IMR-90 (cell line): ENCODE measurements around the gene NDUFB10. TPM values are rescaled to one million over a fixed set of nuclear protein-coding genes. Genes with fewer than 3 reads are reported as not detected.

Experiments
- ATAC-seq: fragments of 200-7000 bp; cut with Tn5 transposase; 2 replicates; pipeline ENCODE4 v1.9.1; 2020; ENCODE audit warnings: low read depth, mild to moderate bottlenecking, moderate library complexity
- BruUV-seq: library from RNA; stranded (reverse); fragments of 400-500 nt; replicated peaks from 2 replicates; lab custom pipeline; 2021; lab: Mats Ljungman, UMichigan
- CTCF ChIA-PET: fragments of 300-600 bp; formaldehyde crosslinking; extraction: SDS; loops from one replicate; lab custom pipeline; 2021; ENCODE audit warnings: antibody characterized with exemption; lab: Yijun Ruan, JAX
- POLR2A ChIA-PET: fragments of 300-600 bp; sonication (Branson Sonifier 250); formaldehyde crosslinking; loops from one replicate; lab custom pipeline; 2022; ENCODE audit warnings: antibody characterized with exemption; ENCODE audit not compliant: unreplicated experiment; lab: Charles Lee
- DNase-seq: peaks from one replicate; pipeline ENCODE4 v3.0.0; 2013
- H2AFZ ChIP-seq: replicated peaks from 2 replicates; pipeline ENCODE3; 2013; ENCODE audit warnings: low read length, mild to moderate bottlenecking; ENCODE audit not compliant: poor library complexity
- H2AK5ac ChIP-seq: 2 replicates; pipeline ENCODE4 v1.6.1; 2013; ENCODE audit warnings: low read depth, low read length, inconsistent platforms
- H2AK9ac ChIP-seq: replicated peaks from 2 replicates; pipeline ENCODE3; 2013; ENCODE audit warnings: mild to moderate bottlenecking, low read depth, low read length, moderate library complexity; ENCODE audit not compliant: poor library complexity
- H2BK120ac ChIP-seq: 2 replicates; pipeline ENCODE4 v1.6.1; 2013; ENCODE audit warnings: low read depth, low read length, inconsistent platforms
- H2BK15ac ChIP-seq: 3 replicates; pipeline ENCODE4 v1.6.1; 2013; ENCODE audit warnings: low read depth, low read length, inconsistent platforms
- H2BK20ac ChIP-seq: 2 replicates; pipeline ENCODE4 v1.6.1; 2013; ENCODE audit warnings: low read depth, mild to moderate bottlenecking, inconsistent platforms, low read length, moderate library complexity
- H2BK5ac ChIP-seq: 2 replicates; pipeline ENCODE4 v1.6.1; 2013; ENCODE audit warnings: mild to moderate bottlenecking, low read depth, low read length, inconsistent platforms; ENCODE audit not compliant: poor library complexity, severe bottlenecking
- H3K14ac ChIP-seq: replicated peaks from 2 replicates; pipeline ENCODE4 v1.6.1; 2013; ENCODE audit warnings: low read depth, low read length, inconsistent platforms
- H3K18ac ChIP-seq: 2 replicates; pipeline ENCODE4 v1.6.1; 2013; ENCODE audit warnings: low read depth, low read length, control low read depth
- H3K23ac ChIP-seq: 2 replicates; pipeline ENCODE4 v1.6.1; 2013; ENCODE audit warnings: low read depth, low read length, inconsistent platforms
- H3K27ac ChIP-seq: 2 replicates; pipeline ENCODE4 v1.5.1; 2013; ENCODE audit warnings: mild to moderate bottlenecking, control low read depth, low read length; ENCODE audit not compliant: insufficient read depth
- H3K27me3 ChIP-seq: 2 replicates; pipeline ENCODE4 v1.6.1; 2013; ENCODE audit warnings: low read length; ENCODE audit not compliant: control insufficient read depth, insufficient read depth
- H3K36me3 ChIP-seq: 2 replicates; pipeline ENCODE4 v1.6.1; 2013; ENCODE audit warnings: low read length, mixed read lengths; ENCODE audit not compliant: control insufficient read depth, insufficient read depth
- H3K4ac ChIP-seq: 2 replicates; pipeline ENCODE4 v1.6.1; 2013; ENCODE audit warnings: low read depth, low read length, inconsistent platforms
- H3K4me1 ChIP-seq: 2 replicates; pipeline ENCODE4 v1.6.1; 2013; ENCODE audit warnings: low read length, mixed read lengths; ENCODE audit not compliant: control insufficient read depth, insufficient read depth
- H3K4me2 ChIP-seq: 2 replicates; pipeline ENCODE4 v1.6.1; 2013; ENCODE audit warnings: low read depth, mild to moderate bottlenecking, control low read depth, low read length, moderate library complexity
- H3K4me3 ChIP-seq: 2 replicates; pipeline ENCODE4 v1.5.1; 2013; ENCODE audit warnings: low read depth, mild to moderate bottlenecking, control low read depth, low read length, moderate library complexity; ENCODE audit not compliant: insufficient read depth
- H3K56ac ChIP-seq: 2 replicates; pipeline ENCODE4 v1.6.1; 2013; ENCODE audit warnings: low read length, inconsistent platforms; ENCODE audit not compliant: insufficient read depth; ENCODE audit errors: extremely low read depth
- H3K79me1 ChIP-seq, 2 experiments: 2 replicates each; pipeline ENCODE4 v1.6.1; 2013; ENCODE audit warnings: low read length in 2 of 2, inconsistent platforms in 1 of 2, low read depth in 1 of 2
- H3K9ac ChIP-seq: 2 replicates; pipeline ENCODE4 v1.6.1; 2013; ENCODE audit warnings: low read depth, low read length, control low read depth
- H3K9me1 ChIP-seq: 2 replicates; pipeline ENCODE4 v1.6.1; 2013; ENCODE audit warnings: low read length, inconsistent platforms; ENCODE audit not compliant: insufficient read depth
- H3K9me3 ChIP-seq: 2 replicates; pipeline ENCODE4 v1.6.1; 2013; ENCODE audit warnings: low read length; ENCODE audit not compliant: control insufficient read depth, insufficient read depth
- H4K20me1 ChIP-seq: 2 replicates; pipeline ENCODE4 v1.6.1; 2013; ENCODE audit warnings: low read length, inconsistent platforms; ENCODE audit not compliant: insufficient read depth
- H4K5ac ChIP-seq: 2 replicates; pipeline ENCODE4 v1.6.1; 2013; ENCODE audit warnings: mild to moderate bottlenecking, low read depth, low read length, control low read depth
- H4K8ac ChIP-seq, 2 experiments: 2 replicates each; pipeline ENCODE4 v1.6.1; 2013; ENCODE audit warnings: low read depth in 2 of 2, low read length in 2 of 2, control low read depth in 1 of 2, inconsistent platforms in 1 of 2
- H4K91ac ChIP-seq: 2 replicates; pipeline ENCODE4 v1.6.1; 2013; ENCODE audit warnings: low read depth, low read length, inconsistent platforms; ENCODE audit not compliant: insufficient read depth
- FOS ChIP-seq: fragments of 150-350 bp; IDR thresholded peaks from 2 replicates; pipeline ENCODE4 v1.6.1; 2016; ENCODE audit warnings: low read depth, low read length
- MXI1 ChIP-seq: IDR thresholded peaks from 2 replicates; pipeline ENCODE4 v1.6.1; 2012; ENCODE audit warnings: low read depth, mild to moderate bottlenecking, low read length, moderate library complexity, borderline replicate concordance
- SMC3 ChIP-seq: fragments of 150-350 bp; IDR thresholded peaks from 2 replicates; pipeline ENCODE4 v1.6.1; 2016; ENCODE audit warnings: low read depth, mild to moderate bottlenecking, antibody characterized with exemption, low read length, moderate library complexity
- WGBS, 2 experiments: methylation state at CpG; one replicate each; pipeline versions ENCODE4 v1.1.5 to v1.1.7; 2013; ENCODE audit warnings: missing lambda C conversion rate in 2 of 2; ENCODE audit not compliant: insufficient read length in 1 of 2; ENCODE audit errors: extremely low coverage in 2 of 2; 5-methylcytosine and 5-hydroxymethylcytosine counted together
- dilution Hi-C: fragments of 300-500 bp; cut with HindIII; formaldehyde crosslinking; loops from one replicate; pipeline ENCODE4 v1.14.3; 2018; ENCODE audit warnings: low sequenced_read_pairs; ENCODE audit not compliant: unreplicated experiment
- in situ Hi-C: fragments of 300-500 bp; cut with MboI; formaldehyde crosslinking; loops from 3 replicates; pipeline ENCODE4 v1.14.3; 2019; ENCODE audit warnings: low sequenced_read_pairs, inconsistent platforms, mixed read lengths
- intact Hi-C: fragments of 100-400 bp; cut with micrococcal nuclease; formaldehyde crosslinking; loops from 2 replicates; pipeline ENCODE4 v1.10.0; 2022
- polyA plus RNA-seq, 3 experiments: library from polyadenylated mRNA; depleted of rRNA; stranded (reverse); fragments of >200 nt; gene quantifications; 2 replicates each; pipeline ENCODE4 v1.2.3, GENCODE V29; 2012; ENCODE audit warnings: low replicate concordance in 1 of 3
- total RNA-seq: library from RNA; depleted of rRNA; stranded (reverse); fragments of >200 nt; gene quantifications from 2 replicates; pipeline ENCODE4 v1.2.3, GENCODE V29; 2012
- TF ChIP-seq, protein P1 (sequence below): fragments of 150-350 bp; IDR thresholded peaks from 2 replicates; pipeline ENCODE4 v1.6.1; 2017; ENCODE audit warnings: mild to moderate bottlenecking, antibody characterized with exemption, low read length, low read depth

The NDUFB10 gene
- total and polyA plus RNA-seq, 2 of the 4 experiments (the other 2 are of a cell fraction) = 189 to 220 TPM

DNA sequence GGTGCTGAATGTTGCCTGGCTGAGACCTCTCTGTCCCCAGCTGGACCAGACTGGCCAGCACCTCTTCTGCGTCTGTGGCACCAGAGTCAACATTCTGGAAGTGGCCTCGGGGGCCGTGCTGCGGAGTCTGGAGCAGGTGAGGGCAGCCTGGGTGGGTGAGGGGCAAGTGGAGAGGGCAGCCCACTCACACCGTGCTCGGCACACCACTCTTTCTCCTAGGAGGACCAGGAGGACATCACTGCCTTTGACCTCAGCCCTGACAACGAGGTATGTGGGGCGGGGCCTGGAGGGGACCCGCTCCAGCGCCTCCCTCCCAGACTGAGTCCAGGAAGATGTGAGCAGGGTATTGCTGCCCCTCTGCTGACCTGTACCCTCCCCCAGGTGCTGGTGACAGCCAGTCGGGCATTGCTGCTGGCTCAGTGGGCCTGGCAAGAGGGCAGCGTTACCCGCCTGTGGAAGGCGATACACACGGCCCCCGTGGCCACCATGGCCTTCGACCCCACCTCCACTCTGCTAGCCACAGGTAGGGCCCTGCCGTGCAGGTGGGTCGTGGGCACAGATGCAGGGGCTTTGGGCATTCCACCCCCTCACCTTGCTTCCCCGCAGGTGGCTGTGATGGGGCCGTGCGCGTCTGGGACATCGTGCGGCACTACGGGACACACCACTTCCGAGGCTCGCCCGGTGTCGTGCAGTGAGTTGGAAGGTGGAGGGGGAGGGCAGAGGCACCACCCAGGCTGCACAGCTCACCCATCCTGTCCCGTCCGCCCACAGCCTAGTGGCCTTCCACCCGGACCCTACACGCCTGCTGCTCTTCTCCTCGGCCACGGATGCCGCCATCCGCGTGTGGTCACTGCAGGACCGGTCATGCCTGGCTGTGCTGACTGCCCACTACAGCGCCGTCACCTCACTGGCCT, 15.1 kb downstream of the NDUFB10 start:
- H2AK5ac ChIP-seq = no peak overlapping the region
- dilution Hi-C loops (no loop called here), in situ Hi-C loops (no loop called here), intact Hi-C loops (no loop called here)
- H2BK15ac ChIP-seq = no peak overlapping the region
- H3K56ac ChIP-seq = no peak overlapping the region
- no peak overlapping the region for H3K9ac ChIP-seq
- no peak overlapping the region for H3K4me3 ChIP-seq
- no TSS peak for BruUV-seq
- ATAC-seq (no peak), DNase-seq (no peak)
- no peak overlapping the region for H3K4ac ChIP-seq
- no peak overlapping the region for H3K27ac ChIP-seq
- no peak for TF ChIP-seq MXI1
- no peak for TF ChIP-seq FOS
- TF ChIP-seq, protein P1, sequence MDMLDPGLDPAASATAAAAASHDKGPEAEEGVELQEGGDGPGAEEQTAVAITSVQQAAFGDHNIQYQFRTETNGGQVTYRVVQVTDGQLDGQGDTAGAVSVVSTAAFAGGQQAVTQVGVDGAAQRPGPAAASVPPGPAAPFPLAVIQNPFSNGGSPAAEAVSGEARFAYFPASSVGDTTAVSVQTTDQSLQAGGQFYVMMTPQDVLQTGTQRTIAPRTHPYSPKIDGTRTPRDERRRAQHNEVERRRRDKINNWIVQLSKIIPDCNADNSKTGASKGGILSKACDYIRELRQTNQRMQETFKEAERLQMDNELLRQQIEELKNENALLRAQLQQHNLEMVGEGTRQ = no peak
- no peak for TF ChIP-seq SMC3
- POLR2A ChIA-PET = no interaction called here
- H2AFZ ChIP-seq = no peak overlapping the region
- no peak overlapping the region for H4K91ac ChIP-seq
- no peaks in the 10 kb centered on the region; the same call in 1 of the 2 replicates for H3K27me3 ChIP-seq
- WGBS, 2 experiments = 95% methylated on average over 13 of the region's 42 CpGs; no CpG with 5 or more reads in 1 of the 2 experiments
- peaks cover 9 to 36% of the 10 kb centered on the region in 2 experiments for H3K79me1 ChIP-seq
- CTCF ChIA-PET = no interaction called here
- H2AK9ac ChIP-seq = peak overlapping the region; percentile 81
- peaks cover 46% of the 10 kb centered on the region for H3K36me3 ChIP-seq
- no peaks in the 10 kb centered on the region for H3K9me3 ChIP-seq
- H3K23ac ChIP-seq = no peak overlapping the region
- no peak overlapping the region for H2BK20ac ChIP-seq
- H3K18ac ChIP-seq = no peak overlapping the region
- no peaks in the 10 kb centered on the region; the same call in 1 of the 2 replicates for H4K20me1 ChIP-seq
- no peak overlapping the region for H2BK5ac ChIP-seq
- H2BK120ac ChIP-seq = no peak overlapping the region
- no peak overlapping the region for H3K14ac ChIP-seq
- no peak overlapping the region for H3K4me2 ChIP-seq
- no peak overlapping the region for H4K5ac ChIP-seq
- peaks cover 6% of the 10 kb centered on the region for H3K4me1 ChIP-seq
- no peak overlapping the region for H4K8ac ChIP-seq
- peaks cover 3% of the 10 kb centered on the region; the same call in 1 of the 2 replicates for H3K9me1 ChIP-seq
